ENCODE measurements around the gene HS6ST2. TPM values are rescaled to one million over a fixed set of nuclear protein-coding genes. Genes with fewer than 3 reads are reported as not detected.

Gene HS6ST2
- total RNA-seq, 1 experiment from 2014 or later: not detected

DNA sequence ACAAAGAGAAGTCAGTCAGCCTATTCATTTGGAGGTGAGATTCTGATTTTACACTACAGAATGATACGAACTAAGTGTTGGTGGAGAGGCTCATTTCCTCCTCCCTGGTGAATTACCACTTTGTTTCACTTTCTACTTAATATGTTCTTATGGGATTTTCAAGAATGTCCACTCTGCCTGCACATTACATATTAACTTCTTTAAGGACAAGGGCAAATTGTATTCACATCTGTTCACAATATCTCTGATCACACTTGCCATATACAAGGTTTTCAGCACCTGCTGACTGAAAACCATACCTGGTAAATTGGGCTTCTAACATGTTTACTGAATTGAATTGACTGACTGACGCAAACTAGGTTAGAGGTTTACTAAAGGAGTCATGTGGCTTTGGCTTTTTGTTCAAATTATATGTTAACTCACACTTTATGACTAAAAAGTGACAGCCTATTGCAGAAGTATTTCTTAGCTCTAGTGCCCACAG lies 281.2 kb downstream of the HS6ST2 start:
- H3K9me3 ChIP-seq (ENCODE audit: low read length): no peaks in the 10 kb centered on the region
- H4K20me1 ChIP-seq (ENCODE audit: insufficient read depth, low read depth, low read length): no peaks in the 10 kb centered on the region
- H2AFZ ChIP-seq (ENCODE audit: low read length): no peak overlapping the region
- no peak overlapping the region for H3K9ac ChIP-seq (ENCODE audit: low read length)
- DNase-seq: no peak
- no peaks in the 10 kb centered on the region for H3K27me3 ChIP-seq (ENCODE audit: low read length)
- H3K9me2 ChIP-seq (replicated peaks; ENCODE audit: insufficient read depth, low read length): no peaks in the 10 kb centered on the region
- no peaks in the 10 kb centered on the region for H3K36me3 ChIP-seq (ENCODE audit: insufficient read depth, low read length)
- H3K4me1 ChIP-seq (ENCODE audit: low read length): no peaks in the 10 kb centered on the region
- H3K79me2 ChIP-seq (ENCODE audit: low read length): no peaks in the 10 kb centered on the region
- H3K4me2 ChIP-seq (ENCODE audit: low read depth, low read length, poor library complexity, severe bottlenecking): no peak overlapping the region
- no peak overlapping the region for H3K4me3 ChIP-seq (ENCODE audit: low read length)
- H3K27ac ChIP-seq (ENCODE audit: low read length): no peak overlapping the region

DNA sequence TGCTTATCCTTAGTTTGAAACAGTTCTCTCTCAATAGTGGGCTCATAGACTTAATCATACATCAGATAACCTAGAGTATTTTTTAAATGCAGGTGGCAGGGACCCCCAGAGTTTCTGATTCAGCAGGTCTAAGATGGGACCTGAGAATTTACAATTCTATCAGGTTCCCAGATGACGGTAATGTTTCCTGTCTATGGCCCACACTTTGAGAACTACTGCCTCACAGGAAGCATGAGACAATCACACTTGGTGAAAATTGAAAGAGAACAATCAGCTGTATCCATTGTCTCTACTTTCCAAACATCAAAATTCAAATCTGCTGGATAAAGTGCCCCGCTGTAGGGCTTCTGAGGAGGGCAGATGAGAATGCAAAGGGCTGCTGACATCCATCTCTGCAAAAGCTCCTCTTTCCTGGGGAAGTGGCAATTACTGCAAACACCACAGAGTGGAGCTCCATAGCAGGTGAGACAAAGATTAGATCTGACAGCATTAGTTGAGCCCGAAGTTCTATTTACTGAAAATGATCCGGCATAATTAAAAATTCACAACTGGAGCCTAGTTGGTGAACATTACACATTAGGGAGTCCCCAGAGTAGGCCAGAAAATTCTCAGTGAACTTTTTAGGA lies 281.8 kb downstream of the HS6ST2 start:
- H3K9me3 ChIP-seq (ENCODE audit: low read length): no peaks in the 10 kb centered on the region
- no peak overlapping the region for H3K4me3 ChIP-seq (ENCODE audit: low read length)
- no peaks in the 10 kb centered on the region for H3K79me2 ChIP-seq (ENCODE audit: low read length)
- no peaks in the 10 kb centered on the region for H3K27me3 ChIP-seq (ENCODE audit: low read length)
- H3K4me1 ChIP-seq (ENCODE audit: low read length): no peaks in the 10 kb centered on the region
- H3K9me2 ChIP-seq (replicated peaks; ENCODE audit: insufficient read depth, low read length): no peaks in the 10 kb centered on the region
- DNase-seq: no peak
- no peaks in the 10 kb centered on the region for H4K20me1 ChIP-seq (ENCODE audit: insufficient read depth, low read depth, low read length)
- no peak overlapping the region for H2AFZ ChIP-seq (ENCODE audit: low read length)
- H3K27ac ChIP-seq (ENCODE audit: low read length): no peak overlapping the region
- no peak overlapping the region for H3K9ac ChIP-seq (ENCODE audit: low read length)
- H3K4me2 ChIP-seq (ENCODE audit: low read depth, low read length, poor library complexity, severe bottlenecking): no peak overlapping the region
- H3K36me3 ChIP-seq (ENCODE audit: insufficient read depth, low read length): no peaks in the 10 kb centered on the region

DNA sequence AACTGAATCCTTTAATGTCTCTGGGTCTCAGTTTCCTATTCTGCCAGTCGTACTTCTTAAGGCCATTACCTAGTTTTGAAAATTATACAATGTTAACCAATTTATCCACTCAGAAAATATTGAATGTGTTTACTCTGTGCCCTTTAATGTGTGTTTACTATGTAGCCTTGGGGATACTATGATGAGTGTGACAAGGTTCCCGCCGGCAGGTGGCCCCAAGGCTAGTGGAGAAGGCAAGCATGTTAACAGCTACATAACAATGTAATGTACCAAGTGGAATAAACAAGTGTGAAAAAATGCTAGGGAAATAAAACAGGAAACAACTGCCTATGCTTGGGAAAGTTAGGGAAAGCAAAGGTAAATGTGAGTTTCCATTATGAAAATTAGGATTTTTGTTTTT lies 282.3 kb downstream of the HS6ST2 start:
- no peaks in the 10 kb centered on the region for H3K36me3 ChIP-seq (ENCODE audit: insufficient read depth, low read length)
- no peak for DNase-seq
- H3K27me3 ChIP-seq (ENCODE audit: low read length): no peaks in the 10 kb centered on the region
- no peaks in the 10 kb centered on the region for H3K79me2 ChIP-seq (ENCODE audit: low read length)
- H3K4me2 ChIP-seq (ENCODE audit: low read depth, low read length, poor library complexity, severe bottlenecking): no peak overlapping the region
- H3K4me1 ChIP-seq (ENCODE audit: low read length): no peaks in the 10 kb centered on the region
- H2AFZ ChIP-seq (ENCODE audit: low read length): no peak overlapping the region
- no peak overlapping the region for H3K27ac ChIP-seq (ENCODE audit: low read length)
- no peaks in the 10 kb centered on the region for H3K9me2 ChIP-seq (replicated peaks; ENCODE audit: insufficient read depth, low read length)
- no peak overlapping the region for H3K9ac ChIP-seq (ENCODE audit: low read length)
- H3K4me3 ChIP-seq (ENCODE audit: low read length): no peak overlapping the region
- H3K9me3 ChIP-seq (ENCODE audit: low read length): no peaks in the 10 kb centered on the region
- H4K20me1 ChIP-seq (ENCODE audit: insufficient read depth, low read depth, low read length): no peaks in the 10 kb centered on the region

DNA sequence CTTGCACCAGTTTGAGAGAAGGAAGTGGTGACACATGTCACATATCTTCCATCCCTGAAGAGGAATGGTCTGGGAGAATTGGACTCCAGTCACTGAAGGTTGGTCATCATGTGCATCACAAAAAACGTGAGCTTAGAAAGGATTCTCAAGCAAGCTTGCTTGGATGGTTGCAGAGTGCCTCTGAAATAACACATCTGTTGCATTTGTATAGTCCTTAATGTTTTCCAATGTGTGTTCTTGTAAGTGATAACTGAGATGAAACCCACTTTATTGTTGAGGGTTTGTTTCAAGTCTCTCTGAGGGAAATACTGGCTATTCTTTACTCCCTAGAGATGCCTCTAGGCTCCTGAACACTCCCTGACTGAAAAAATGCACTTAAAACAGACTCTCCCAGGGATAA lies 285.1 kb downstream of the HS6ST2 start:
- H3K9me2 ChIP-seq (replicated peaks; ENCODE audit: insufficient read depth, low read length): no peaks in the 10 kb centered on the region
- no peak overlapping the region for H2AFZ ChIP-seq (ENCODE audit: low read length)
- no peaks in the 10 kb centered on the region for H3K79me2 ChIP-seq (ENCODE audit: low read length)
- H3K4me2 ChIP-seq (ENCODE audit: low read depth, low read length, poor library complexity, severe bottlenecking): no peak overlapping the region
- no peak overlapping the region for H3K9ac ChIP-seq (ENCODE audit: low read length)
- H3K4me1 ChIP-seq (ENCODE audit: low read length): no peaks in the 10 kb centered on the region
- no peak overlapping the region for H3K27ac ChIP-seq (ENCODE audit: low read length)
- no peak overlapping the region for H3K4me3 ChIP-seq (ENCODE audit: low read length)
- no peaks in the 10 kb centered on the region for H3K36me3 ChIP-seq (ENCODE audit: insufficient read depth, low read length)
- H3K27me3 ChIP-seq (ENCODE audit: low read length): no peaks in the 10 kb centered on the region
- no peaks in the 10 kb centered on the region for H3K9me3 ChIP-seq (ENCODE audit: low read length)
- DNase-seq: no peak
- no peaks in the 10 kb centered on the region for H4K20me1 ChIP-seq (ENCODE audit: insufficient read depth, low read depth, low read length)

DNA sequence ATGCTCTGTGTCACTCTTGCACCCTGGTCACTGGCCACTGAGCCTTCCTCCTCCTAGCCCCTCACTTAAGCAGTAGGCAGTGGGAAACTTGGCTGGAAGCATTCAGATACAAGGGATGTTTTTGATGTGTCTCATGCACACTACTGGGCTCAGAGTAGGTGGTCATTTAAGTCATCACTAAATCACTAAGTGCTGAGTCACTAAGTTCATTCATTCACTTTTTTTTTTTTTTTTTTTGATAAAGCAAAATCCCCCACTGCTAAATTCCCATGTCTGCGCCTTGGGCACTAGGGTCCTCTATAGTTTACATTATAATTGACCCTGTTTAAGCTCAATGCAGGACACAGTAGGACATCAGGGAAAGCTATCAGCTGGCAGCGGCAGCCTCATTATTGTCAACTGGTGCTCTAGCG lies 287.2 kb downstream of the HS6ST2 start:
- no peak overlapping the region for H3K27ac ChIP-seq (ENCODE audit: low read length)
- no peaks in the 10 kb centered on the region for H3K79me2 ChIP-seq (ENCODE audit: low read length)
- H2AFZ ChIP-seq (ENCODE audit: low read length): no peak overlapping the region
- no peak overlapping the region for H3K9ac ChIP-seq (ENCODE audit: low read length)
- H3K27me3 ChIP-seq (ENCODE audit: low read length): no peaks in the 10 kb centered on the region
- no peak overlapping the region for H3K4me2 ChIP-seq (ENCODE audit: low read depth, low read length, poor library complexity, severe bottlenecking)
- no peak for DNase-seq
- no peaks in the 10 kb centered on the region for H3K9me3 ChIP-seq (ENCODE audit: low read length)
- no peak overlapping the region for H3K4me3 ChIP-seq (ENCODE audit: low read length)
- H3K9me2 ChIP-seq (replicated peaks; ENCODE audit: insufficient read depth, low read length): no peaks in the 10 kb centered on the region
- H4K20me1 ChIP-seq (ENCODE audit: insufficient read depth, low read depth, low read length): no peaks in the 10 kb centered on the region
- no peaks in the 10 kb centered on the region for H3K4me1 ChIP-seq (ENCODE audit: low read length)
- no peaks in the 10 kb centered on the region for H3K36me3 ChIP-seq (ENCODE audit: insufficient read depth, low read length)

DNA sequence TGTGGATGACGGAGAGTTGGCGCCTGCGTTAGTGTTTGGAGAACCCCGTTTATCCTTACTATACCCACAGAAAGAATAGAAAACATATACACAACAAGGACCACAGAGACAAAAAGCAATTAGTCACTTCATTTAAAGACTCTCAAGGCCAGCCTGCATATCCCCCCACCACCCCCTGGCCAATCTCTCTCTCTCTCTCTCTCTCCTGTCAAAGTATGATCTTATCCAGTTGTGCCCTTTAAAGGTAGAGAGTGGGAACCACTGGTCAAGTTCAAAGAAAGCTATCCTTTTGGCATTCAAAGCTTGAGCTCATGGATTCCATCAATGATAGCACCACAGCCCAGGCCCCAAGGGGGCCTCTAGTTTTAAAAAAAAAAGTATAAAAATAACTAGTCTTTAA lies 289.3 kb downstream of the HS6ST2 start:
- H3K4me2 ChIP-seq (ENCODE audit: low read depth, low read length, poor library complexity, severe bottlenecking): no peak overlapping the region

DNA sequence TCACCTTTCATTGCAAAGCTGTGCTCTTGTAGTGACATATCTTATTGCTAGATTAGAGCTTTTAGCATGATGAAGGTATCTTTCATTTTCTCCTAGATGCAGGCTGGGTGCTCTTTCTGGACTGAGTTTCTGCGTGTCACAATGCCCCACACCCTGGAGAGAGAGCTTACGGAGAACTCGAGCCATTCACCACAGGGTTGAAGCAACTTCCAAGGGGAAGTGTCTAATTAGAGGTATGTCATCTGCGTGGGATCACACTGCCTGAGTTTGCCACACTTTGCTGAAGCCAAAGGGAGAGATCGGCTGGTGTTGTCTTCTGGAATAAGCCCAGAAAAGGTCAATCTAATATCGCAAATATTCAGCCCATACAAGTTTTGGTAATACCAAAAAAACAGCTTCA lies 290.3 kb downstream of the HS6ST2 start:
- Histone ChIP-seq H3K36me3 (ENCODE audit: insufficient read depth, low read length) (no peaks in the 10 kb centered on the region), H2AFZ (ENCODE audit: low read length) (no peak overlapping the region), H3K4me1 (ENCODE audit: low read length) (no peaks in the 10 kb centered on the region), H3K9me2 (replicated peaks; ENCODE audit: insufficient read depth, low read length) (no peaks in the 10 kb centered on the region), H3K27ac (ENCODE audit: low read length) (no peak overlapping the region), H3K9ac (ENCODE audit: low read length) (no peak overlapping the region), H3K9me3 (ENCODE audit: low read length) (no peaks in the 10 kb centered on the region), H3K79me2 (ENCODE audit: low read length) (no peaks in the 10 kb centered on the region), H3K4me2 (ENCODE audit: low read depth, low read length, poor library complexity, severe bottlenecking) (no peak overlapping the region), H3K27me3 (ENCODE audit: low read length) (no peaks in the 10 kb centered on the region), H4K20me1 (ENCODE audit: insufficient read depth, low read depth, low read length) (no peaks in the 10 kb centered on the region), H3K4me3 (ENCODE audit: low read length) (no peak overlapping the region)
- no peak for DNase-seq

More for the DNA sequence above, 289.3 kb downstream of the HS6ST2 start:
- Histone ChIP-seq H4K20me1 (ENCODE audit: insufficient read depth, low read depth, low read length) (no peaks in the 10 kb centered on the region), H3K27me3 (ENCODE audit: low read length) (no peaks in the 10 kb centered on the region), H3K9me2 (replicated peaks; ENCODE audit: insufficient read depth, low read length) (no peaks in the 10 kb centered on the region), H3K27ac (ENCODE audit: low read length) (no peak overlapping the region), H3K4me1 (ENCODE audit: low read length) (no peaks in the 10 kb centered on the region), H2AFZ (ENCODE audit: low read length) (no peak overlapping the region), H3K9me3 (ENCODE audit: low read length) (no peaks in the 10 kb centered on the region), H3K79me2 (ENCODE audit: low read length) (no peaks in the 10 kb centered on the region), H3K9ac (ENCODE audit: low read length) (no peak overlapping the region), H3K36me3 (ENCODE audit: insufficient read depth, low read length) (no peaks in the 10 kb centered on the region), H3K4me3 (ENCODE audit: low read length) (no peak overlapping the region)
- DNase-seq: no peak

DNA sequence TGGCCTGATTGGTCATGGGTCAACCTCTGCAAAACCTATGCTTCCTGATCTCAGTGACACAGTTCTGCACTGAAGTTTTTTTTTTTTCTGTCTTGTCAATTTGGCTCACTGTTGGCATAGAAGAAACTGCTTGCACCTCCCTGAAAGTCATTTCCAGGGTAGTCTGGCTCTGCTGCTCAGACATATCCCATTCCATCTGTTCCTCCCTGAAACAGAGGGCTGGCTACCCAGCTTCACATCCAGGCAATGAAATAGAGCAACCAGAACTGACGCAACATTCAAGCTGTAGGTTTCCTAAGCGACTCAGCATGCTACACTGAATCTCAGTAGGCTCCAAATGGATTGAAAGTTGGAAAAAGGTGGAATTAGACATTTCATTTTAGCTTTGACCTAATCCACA lies 292.8 kb downstream of the HS6ST2 start:
- Histone ChIP-seq H3K27me3 (ENCODE audit: low read length) (no peaks in the 10 kb centered on the region), H3K9me3 (ENCODE audit: low read length) (no peaks in the 10 kb centered on the region), H3K4me1 (ENCODE audit: low read length) (no peaks in the 10 kb centered on the region), H3K79me2 (ENCODE audit: low read length) (no peaks in the 10 kb centered on the region), H3K9me2 (replicated peaks; ENCODE audit: insufficient read depth, low read length) (no peaks in the 10 kb centered on the region), H4K20me1 (ENCODE audit: insufficient read depth, low read depth, low read length) (no peaks in the 10 kb centered on the region), H3K4me3 (ENCODE audit: low read length) (no peak overlapping the region), H3K9ac (ENCODE audit: low read length) (no peak overlapping the region), H3K4me2 (ENCODE audit: low read depth, low read length, poor library complexity, severe bottlenecking) (no peak overlapping the region), H3K36me3 (ENCODE audit: insufficient read depth, low read length) (no peaks in the 10 kb centered on the region), H2AFZ (ENCODE audit: low read length) (no peak overlapping the region), H3K27ac (ENCODE audit: low read length) (no peak overlapping the region)
- DNase-seq: no peak
